GM19397 (cell line): ENCODE measurements around the gene DIABLO.

Experiments used
- ATAC-seq: cut with Tn5 transposase; IDR thresholded peaks from one replicate; pipeline ENCODE4 v1.9.1; 2021; ENCODE audit warnings: mild to moderate bottlenecking, moderate library complexity; ENCODE audit not compliant: unreplicated experiment

DIABLO gene

DNA sequence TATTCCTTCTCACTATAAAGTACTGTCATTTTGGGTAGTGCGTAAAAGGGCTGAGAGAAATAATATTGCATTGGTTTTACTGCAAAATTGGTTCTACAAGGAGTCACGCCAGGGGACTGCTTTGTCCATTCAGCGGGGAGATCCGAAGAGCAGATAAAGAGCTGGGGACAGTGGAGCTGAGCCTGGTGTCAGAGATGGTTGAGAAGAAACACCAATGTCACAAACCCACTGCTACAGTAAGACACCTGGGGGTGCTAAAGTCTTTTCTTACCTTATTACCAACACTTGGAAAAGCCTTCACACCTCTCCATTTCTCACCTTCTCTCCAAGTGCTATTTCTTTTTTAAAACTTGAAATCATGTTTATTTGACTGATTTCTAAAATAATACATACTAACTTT, 66.0 kb downstream of the DIABLO start:
- ATAC-seq: no peak

DNA sequence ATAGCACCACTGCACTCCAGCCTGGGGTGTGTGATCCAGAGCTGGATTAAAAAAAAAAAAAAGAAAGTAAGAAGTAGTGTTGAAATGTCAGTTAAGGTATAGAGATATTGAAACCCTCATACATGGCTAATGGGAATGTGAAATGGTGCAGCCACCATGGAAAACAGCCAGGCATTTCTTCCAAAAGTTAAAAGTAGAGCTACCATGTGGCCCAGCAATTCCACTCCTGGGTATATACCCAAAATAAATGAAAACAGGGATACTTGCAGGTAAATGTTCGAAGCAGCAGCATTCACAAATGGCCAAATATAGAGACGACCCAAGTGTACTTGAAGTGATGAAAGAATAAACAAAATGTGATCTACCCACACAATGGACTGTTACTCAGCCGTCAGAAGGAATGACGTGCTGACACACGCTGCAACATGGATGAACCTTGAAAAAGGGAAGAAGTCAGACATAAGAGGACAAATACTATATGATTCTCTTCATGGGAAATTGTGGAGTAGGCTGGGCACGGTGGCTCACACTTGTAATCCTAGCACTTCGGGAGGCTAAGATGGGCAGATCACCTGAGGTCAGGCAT, 67.1 kb downstream of the DIABLO start:
- no peak for ATAC-seq
